COLO668 (cell line): Measurements from ENCODE around the gene SCAANT1.
A peak's percentile ranks its signal among the peaks of the same experiment; 100 is the strongest.

Experiments used
- DNase-seq: peaks from one replicate; lab custom pipeline; 2025; ENCODE audit not compliant: unreplicated experiment; lab: John Stamatoyannopoulos, UW

SCAANT1 gene

GRCh38 chr3:63911873-63912767 lies at the start of gene SCAANT1:
Gene SCAANT1, minus strand, starts transcription at chr3:63912383.
- peak; percentile 86 for DNase-seq

GRCh38 chr3:63961891-63962290 lies 49.7 kb upstream of the SCAANT1 start:
- no peak for DNase-seq

DNA sequence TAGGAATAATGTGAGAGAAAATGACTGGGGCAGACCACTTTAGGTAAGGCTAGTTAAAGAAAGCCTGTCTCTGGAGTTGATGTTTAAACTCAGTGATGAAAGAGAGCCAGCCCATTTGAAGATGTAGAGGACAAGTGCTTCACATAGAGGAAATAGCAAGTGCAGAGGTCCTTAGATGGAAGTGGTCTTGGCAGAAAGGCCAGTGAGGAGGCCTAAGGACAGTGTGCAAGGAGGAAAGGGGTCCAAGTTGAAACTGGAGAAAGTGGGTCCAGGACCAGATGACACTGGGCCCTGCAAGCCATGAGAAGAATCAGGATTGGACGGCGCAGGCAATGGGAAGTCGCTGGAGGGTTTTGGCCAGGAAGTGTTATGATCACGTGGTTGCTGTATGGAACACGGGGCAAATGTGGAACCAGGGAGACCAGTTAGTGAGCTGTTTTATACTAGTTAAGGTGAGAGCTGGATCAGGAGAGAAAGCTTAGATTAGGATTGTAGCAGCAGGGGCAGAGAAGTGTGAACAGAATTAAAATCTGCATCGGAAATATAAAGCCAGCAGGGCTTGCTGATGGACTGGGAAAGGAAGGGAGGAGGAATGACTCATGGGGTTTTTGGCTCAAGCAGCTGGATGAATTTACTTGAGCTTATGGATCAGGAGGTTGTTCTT lies 48.0 kb upstream of the SCAANT1 start:
- peak; percentile 37 for DNase-seq

DNA sequence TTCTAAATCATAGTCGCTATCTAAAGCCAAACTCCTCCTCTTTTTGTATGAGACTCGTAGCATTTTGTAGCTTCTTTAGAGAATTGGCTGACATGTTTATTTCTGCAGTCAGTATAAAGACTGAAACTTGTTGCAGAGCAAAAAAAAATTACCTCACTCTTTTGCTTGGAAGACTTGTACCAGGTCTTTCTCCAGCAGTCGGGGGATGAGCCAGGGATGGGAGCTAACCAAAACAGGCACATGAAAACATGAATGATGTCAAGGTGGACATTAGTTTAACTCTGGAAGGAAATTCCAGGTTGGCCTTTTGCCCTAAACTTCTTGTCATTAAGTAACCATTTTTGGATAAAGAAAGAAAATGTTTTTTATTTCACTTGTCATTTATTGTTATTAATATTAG lies 47.0 kb upstream of the SCAANT1 start:
- DNase-seq = no peak

DNA sequence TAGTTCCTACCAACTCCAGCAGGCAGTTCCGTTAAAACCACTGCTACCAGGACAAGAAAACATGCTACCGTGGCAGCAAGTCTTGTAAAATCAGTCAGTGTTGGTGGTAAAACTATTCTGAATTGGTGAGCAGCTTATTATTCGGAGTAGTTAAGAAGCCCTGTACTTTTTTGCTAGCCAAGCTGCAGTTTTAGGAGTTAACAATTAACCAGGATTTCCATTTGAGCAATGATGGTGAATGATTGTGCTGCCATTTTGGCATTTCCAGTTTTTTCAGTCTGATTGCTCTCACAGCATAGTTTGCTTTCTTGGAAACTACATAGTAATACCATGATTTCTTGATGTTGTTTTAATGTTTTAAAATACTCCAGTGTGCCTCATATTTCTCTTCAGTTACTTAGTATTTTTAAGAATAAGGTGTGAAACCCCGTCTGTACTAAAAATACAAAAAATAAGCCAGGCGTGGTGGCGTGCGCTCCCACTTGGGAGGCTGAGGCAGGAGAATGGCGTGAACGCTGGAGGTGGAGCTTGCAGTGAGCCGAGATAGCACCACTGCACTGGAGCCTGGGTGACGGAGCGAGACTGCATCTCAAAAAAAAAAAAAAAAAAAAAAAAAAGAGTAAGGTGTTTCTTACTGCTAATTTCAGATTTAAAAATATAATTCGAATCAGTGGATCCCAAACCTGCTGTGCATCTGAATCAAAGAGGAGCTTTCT lies 43.8 kb upstream of the SCAANT1 start:
- DNase-seq = no peak

GRCh38 chr3:63955036-63955650 lies 43.0 kb upstream of the SCAANT1 start:
- DNase-seq = no peak

- no peak for DNase-seq
Observed at GRCh38 chr3:63954182-63954581, 42.0 kb upstream of the SCAANT1 start.

DNA sequence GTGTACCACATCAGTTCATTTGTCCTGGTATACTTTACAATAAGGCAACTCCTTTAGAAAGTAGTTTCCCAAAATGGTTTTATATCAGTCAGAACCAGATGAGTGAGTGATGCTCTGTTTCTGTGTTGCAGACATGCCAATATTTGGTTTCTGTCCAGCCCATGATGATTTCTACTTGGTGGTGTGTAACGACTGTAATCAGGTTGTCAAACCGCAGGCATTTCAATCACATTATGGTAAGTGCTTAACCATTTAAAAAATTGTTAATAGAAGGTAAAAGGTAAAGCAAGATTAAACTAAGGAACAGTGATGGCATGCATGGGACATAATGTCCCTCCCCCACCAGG lies 40.0 kb upstream of the SCAANT1 start:
- no peak for DNase-seq

DNA sequence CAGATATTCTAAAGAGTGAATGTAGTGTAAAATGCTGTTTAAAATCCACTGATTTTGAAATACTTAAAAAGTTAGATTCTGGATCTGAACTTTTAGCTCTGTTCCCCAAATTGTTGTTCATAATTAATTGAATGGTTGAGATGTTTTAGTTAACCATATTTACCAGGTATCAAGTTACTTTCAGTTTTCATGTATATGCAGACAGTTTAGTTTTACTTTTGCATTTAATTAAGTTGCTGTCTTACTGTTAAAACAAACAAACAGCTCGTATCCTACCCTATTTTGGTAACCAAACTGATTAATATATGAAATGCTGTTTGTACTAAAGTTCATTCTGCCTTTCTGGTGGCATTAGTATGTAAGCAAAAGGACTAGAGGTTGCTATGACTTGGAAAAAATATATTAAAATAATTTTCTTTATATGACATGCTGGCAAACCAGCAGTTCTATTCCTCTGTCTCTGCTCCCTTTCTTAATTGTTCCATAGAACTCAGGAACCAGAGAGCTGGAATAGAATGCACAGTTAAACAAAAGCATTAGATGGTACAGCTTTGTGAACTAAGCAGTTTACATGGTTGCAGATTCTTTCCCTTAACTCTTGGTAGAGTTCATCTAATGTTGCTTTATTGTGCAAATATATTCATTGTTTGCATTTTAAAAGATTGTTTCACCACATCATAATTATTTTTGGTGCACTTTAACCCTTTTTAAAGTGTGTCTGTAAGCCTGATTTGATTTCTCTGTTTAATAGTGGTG lies 39.5 kb upstream of the SCAANT1 start:
- DNase-seq = no peak

- DNase-seq = no peak
Observed at GRCh38 chr3:63950698-63951097, 38.5 kb upstream of the SCAANT1 start.

GRCh38 chr3:63949005-63949404 lies 36.8 kb upstream of the SCAANT1 start:
- DNase-seq = no peak

DNA sequence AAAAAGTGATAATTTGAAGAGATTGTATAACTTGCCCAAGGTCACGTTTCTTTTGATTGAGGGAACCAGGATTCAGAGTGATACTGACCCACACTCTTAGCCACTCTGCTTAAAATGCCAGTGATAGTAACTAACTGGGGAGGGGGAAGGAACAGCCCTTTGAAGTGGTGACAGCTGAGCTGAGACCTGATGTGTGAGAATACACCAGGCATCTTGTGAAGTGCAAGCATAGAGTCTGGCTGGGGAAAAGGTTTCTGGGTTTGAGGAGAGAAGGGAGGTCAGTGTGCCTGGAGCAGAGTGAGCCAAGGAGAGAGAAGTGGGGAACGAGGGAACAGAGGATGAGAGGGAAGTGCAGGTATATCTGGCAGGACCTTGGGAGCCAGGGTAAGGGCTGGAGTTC lies 35.4 kb upstream of the SCAANT1 start:
- no peak for DNase-seq

GRCh38 chr3:63946753-63947152 lies 34.6 kb upstream of the SCAANT1 start:
- no peak for DNase-seq

GRCh38 chr3:63945558-63946096 lies 33.4 kb upstream of the SCAANT1 start:
- DNase-seq = no peak

GRCh38 chr3:63943678-63944077 lies 31.5 kb upstream of the SCAANT1 start:
- DNase-seq = no peak

- DNase-seq = no peak
Observed at GRCh38 chr3:63942528-63942927, 30.3 kb upstream of the SCAANT1 start.

GRCh38 chr3:63940389-63940757 lies 28.2 kb upstream of the SCAANT1 start:
- no peak for DNase-seq

- no peak for DNase-seq
Observed at GRCh38 chr3:63937661-63938651, 25.8 kb upstream of the SCAANT1 start.

DNA sequence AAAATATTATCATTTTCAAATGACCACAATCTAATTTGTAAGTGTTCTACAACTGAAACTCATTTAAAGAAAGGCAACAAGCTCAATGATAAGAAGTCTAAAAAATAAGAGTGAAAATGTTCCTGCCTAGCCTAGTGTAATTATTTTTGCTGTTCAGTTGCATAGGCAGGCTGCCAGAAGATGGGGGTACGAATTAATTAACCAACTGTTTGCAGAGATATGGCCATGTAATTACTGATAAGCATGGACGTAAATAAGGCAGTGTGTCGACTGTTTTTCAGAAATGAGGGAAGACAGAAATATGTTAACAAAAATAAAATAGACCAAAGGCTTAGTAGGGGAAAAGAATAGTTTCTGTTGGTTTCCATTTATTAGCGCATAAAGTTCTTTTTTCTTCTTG lies 24.7 kb upstream of the SCAANT1 start:
- no peak for DNase-seq
